Right forelimb (tissue), 1 donor: ENCODE data around the gene ZNF555.

Source experiments
- DNase-seq: peaks from one replicate; pipeline ENCODE4 v3.0.0-alpha.2; 2018

ZNF555 gene

DNA sequence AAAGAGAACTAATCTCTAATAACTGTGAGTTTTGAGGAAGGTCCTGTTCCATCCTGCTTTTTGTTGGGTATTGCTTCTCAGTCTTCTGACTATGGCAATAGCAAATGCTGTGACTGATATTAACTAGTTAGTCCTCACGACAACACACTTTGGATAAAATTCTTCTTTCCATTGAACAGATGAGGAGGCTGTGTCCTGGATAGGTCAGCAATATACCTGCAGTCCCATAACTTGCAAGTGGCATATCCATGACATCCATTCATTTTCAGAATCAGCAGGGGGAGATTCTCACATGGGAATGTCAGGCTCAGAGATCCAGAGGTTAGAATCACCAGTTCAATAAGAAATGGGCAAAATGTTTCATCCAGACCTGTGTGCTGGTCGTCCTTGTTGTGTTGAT is 14.3 kb upstream of the ZNF555 start:
- DNase-seq, result no peak

DNA sequence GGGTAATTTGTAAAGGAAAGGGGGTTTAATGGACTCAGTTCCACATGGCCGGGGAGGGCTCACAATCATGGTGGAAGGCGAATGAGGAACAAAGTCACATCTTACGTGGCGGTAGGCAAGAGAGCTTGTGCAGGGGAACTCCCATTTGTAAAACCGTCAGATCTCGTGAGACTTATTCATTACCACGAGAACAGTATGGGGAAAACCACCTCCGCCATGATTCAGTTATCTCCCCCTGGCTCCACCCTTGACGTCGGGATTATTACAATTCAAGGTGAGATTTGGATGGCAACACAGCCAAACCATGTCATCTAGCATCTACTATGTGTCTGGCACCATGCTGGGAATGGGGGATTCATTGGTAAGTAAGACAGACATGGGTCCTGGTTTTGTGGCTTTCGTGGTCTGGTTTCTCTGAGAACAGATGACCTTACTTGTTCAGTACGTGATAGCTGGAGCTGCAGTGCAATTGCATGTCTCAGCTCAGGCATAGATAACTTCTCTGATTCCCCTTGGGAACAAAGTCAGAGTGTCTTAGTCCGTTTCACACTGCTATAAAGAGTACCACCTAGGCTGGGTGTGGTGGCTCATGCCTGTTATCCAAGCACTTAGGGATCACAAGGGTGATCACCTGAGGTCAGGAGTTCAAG is 13.3 kb upstream of the ZNF555 start:
- no peak for DNase-seq

DNA sequence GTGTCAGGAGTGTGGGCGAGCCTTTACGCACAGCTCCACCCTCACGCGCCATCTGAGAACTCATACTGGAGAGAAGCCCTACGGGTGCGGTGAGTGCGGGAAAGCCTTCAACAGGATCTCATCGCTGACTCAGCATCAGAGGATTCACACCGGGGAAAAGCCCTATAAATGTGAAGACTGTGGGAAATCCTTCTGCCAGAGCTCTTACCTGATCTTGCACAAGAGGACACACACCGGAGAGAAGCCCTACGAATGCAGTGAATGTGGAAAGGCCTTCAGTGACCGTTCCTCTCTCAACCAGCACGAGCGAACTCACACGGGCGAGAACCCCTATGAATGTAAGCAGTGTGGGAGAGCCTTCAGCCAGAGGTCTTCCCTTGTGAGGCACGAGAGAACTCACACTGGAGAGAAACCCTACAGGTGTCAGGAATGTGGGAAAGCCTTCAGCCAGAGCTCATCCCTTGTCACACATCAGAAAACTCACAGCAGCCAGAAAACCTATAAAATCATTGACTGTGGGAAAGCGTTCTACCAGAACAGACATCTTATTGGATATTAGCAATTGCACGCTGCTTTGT is 6.9 kb upstream of the ZNF555 start:
- DNase-seq, result no peak

DNA sequence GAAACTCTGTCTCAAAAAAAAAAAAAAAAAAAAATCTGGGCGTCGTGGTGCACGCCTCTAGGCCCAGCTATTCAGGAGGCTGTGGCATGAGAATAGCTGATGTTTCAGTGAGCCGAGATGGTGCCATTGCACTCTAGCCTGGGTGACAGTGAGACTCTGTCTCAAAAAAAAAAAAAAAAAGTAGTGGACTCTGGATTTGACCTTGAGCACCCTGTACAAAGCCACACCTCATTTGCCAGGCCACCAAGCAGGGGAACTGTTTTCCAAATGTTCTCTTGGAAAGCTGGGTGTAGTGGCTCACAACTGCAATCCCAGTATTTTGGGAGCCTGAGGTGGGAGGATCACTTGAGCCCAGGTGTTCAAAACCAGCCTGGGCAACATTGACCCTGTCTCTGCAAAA is 3.8 kb upstream of the ZNF555 start:
- DNase-seq, result no peak

DNA sequence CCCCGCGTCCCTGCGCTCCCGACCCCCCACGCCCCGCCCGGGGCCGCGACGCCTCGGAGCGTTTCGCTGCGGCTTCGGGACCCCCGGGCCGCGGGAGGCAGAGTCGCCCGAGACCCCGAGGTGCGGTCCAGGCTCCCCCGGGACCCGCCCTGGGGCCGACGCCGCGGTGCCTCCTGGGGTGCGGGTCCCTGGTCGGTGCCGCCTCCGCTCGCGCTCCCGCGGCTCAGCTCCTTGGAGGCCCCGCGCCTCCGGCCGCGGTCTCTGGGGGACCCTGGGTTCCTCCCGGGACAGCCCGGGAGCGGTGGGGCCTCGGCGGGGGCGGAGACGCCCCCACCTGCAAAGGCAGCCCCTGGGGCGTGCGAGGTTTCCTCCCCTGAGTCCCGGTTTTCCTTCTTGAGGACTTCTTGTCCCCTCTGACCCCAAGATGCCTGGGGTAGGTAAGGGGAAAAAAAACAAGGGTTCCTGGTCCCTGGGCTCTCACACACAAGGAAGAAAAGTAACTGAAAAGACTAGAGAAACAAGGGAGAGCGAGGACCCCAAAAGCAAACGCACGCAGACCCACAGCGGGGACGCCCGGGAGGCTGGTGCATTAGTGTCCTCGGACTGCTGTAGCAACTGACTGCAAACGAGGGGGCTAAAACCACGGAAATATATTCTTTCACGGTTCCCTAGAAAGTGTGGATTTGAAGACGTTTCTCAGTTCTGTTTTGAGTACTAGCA is 740 bp downstream of the ZNF555 start:
- DNase-seq, result no peak

DNA sequence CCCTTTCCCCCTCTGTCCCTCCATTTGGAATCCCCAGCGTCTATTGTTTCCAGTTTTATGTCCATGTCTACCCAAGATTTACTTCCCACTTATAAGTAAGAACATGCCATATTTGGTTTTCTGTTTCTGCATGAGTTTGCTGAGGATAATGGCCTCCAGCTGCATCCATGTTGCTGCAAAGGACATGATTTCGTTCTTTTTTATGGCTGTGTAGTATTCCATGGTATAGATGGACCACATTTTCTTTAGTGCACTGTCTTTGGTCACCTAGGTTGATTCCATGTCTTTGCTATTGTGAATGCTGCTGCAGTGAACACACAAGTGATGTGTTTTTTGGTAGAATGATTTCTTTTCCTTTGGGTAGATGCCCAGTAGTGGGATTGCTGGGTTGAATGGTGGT is 3.8 kb downstream of the ZNF555 start:
- no peak for DNase-seq

DNA sequence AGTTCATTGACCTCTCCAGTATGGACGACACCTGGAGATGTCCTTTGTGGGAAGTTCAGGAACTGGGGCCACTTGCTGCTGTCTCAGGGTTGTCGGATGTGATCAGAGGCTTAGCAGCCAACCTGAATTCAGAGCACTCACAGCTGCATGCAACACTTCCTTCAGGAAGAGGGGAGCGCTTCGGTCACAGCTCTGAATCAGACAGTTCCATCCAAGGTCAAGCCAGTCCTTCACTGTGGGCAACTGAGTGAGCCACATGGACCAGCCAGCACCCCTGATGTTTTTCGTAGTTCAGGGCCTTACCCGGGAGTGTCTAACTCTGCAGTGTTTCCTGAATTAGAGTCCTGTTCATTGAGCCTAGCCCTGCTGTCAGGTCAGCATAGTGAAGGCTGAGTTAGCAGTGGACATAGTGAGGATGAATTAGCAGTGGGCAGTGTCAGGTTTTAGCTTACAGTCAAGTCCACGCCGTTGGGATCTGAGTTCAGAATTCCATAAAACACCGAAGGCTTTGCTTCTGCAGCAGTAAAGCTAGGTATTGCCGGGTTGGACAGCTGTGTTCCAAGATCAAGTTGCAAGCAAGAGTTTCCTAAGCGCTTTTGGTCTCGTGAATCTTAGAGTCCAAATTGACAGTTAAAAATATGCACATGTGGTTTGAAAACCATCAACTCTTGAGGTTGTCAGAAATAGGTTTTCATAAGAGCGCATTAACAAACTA is 5.1 kb downstream of the ZNF555 start:
- no peak for DNase-seq

DNA sequence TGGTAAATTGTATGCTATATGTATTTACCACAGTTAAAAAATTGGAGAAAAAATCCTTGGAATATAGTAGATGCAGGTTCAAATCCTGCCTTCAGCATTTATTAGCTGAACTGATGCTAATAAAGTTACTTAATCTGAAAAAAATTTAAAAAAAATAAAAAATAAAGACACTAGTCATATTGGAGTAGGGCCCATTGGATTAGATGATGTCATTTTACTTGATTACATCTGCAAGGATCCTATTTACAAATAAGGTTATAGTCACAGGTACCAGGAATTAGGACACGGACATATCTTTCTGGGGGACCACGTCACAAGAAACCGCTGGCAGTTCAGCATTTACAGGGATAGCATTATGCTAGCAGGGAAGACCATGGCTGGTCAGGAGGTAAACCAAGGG is 6.2 kb downstream of the ZNF555 start:
- no peak for DNase-seq

DNA sequence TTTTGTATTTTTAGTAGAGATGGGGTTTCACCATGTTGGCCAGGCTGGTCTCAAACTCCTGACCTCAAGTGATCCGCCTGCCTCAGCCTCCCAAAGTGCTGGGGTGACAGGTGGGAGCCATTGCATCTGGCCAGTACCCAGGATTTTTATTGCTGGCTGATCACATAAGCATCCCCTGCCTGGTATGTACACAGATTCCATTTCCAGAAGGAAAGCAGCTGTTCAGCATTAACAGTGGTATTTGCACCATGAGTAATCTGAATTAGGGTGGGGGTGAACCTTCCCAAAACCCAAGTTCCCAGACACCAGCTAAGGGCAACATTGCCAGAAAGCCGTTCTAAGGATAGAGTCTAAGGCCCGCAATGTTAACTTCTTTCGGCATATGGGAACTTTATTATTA is 7.3 kb downstream of the ZNF555 start:
- DNase-seq, result peak; percentile 55

DNA sequence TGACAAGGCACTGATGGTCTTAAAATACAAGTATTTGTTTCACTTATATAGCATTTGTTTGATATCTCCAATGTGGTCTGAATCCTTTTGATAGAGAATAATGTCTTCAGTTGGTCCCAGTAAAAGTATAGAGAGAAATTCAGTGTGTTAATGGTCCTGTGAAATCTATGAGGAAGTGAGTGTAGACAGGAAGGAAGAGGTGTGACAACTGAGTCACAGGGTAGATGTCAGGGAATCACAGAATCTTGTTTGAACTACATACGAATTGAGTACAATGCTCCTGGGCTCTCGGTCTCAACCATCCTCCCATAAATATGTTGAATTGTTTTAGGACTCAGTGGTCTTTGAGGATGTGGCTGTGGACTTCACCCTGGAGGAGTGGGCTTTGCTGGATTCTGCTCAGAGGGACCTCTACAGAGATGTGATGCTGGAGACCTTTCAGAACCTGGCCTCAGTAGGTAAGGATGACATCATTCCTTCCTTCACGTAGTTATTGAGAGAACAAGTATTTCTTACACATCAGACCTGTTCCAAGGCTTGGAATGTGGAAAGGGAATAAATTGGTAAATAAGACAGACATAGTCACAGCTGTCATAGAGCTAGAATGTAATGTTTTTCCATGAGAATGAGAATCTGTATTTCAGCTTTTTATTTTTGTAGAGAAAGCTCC is 9.1 kb downstream of the ZNF555 start:
- no peak for DNase-seq

DNA sequence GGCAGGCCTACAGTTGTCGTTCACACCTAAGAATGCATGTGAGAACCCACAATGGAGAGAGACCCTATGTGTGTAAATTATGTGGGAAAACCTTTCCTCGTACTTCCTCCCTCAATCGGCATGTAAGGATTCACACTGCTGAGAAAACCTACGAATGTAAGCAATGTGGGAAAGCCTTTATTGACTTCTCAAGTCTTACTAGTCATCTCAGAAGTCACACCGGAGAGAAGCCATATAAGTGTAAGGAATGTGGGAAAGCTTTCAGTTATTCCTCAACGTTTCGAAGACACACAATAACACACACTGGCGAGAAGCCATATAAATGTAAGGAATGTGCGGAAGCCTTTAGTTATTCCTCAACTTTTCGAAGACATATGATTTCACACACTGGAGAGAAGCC is 11.3 kb downstream of the ZNF555 start:
- no peak for DNase-seq

DNA sequence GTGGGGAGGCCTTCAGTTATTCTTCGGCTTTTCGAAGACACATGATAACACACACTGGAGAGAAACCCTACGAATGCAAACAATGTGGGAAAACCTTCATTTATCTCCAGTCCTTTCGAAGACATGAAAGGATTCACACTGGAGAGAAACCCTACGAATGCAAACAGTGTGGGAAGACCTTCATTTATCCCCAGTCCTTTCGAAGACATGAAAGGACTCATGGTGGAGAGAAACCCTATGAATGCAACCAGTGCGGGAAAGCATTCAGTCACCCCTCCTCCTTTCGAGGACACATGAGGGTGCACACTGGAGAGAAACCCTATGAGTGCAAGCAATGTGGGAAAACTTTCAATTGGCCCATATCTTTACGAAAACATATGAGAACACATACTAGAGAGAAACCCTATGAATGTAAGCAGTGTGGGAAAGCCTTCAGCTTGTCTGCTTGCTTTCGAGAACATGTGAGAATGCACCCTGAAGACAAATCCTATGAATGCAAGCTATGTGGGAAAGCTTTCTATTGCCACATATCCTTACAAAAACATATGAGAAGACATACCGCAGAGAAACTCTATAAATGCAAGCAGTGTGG is 11.8 kb downstream of the ZNF555 start:
- no peak for DNase-seq

DNA sequence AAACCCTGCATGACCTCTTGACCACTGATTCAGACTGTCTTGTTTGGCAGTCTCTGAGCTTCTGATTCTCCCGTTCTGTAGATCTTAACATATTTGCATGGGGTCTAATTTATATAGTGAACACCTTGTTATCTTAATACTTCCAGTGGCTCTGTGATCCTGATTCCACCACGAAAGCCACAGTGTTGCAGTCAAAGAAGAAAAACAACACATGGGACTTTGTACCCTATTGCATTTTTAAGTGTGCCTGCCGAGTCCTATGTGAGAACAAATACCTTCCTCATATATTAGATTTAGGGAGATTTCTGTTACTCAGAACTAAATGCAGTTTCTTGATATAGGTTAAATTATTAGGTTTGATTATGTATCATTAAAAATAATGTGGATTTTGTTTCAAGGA is 13.6 kb downstream of the ZNF555 start:
- no peak for DNase-seq

DNA sequence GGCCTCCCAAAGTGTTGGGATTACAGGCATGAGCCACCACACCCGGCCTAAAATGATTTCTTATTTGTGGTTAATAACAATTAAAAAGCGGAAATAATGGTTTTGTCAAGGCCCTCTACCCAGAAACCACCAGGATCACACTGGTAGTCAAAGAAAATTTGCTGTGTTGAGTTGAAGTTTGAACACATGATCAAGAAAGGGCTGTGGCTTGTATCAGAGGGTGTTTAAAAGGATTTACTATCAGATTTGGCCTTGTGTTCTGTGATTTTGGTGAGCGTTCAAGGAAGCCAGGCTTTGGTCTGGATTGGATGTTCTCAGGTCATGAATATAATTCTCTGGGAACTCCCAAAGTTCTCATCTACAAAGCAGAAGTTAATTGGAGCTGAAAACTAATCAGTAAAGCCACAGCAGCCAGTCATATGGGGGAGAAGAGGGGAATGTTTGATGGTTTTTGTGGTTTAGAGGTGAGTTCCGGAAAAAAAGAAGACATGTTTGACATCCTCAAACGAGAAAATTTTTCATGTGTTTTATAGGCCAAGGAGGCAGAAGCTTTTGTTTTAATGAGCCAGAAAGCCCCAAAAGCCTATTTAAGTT is 15.3 kb downstream of the ZNF555 start:
- no peak for DNase-seq

DNA sequence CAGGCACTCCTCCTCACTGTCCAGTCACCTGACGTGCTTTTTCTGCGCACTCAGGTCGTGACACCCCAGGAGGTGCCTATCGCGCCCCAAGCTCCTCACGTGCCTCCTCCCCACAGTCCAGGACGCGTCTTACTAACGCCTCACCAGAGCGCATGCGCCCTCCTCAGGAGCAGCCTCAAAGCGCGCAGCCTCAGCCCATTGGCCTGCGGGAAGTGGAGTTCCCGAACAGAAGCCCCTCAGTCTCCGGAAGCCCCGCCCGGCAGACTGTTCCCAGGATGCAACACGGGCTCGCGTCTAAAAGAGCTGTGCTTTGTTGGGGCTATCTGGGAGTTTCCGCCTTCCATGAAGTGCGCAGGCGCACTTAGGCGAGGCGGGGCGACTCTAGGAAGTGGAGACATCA is 17.6 kb downstream of the ZNF555 start:
- DNase-seq, result no peak

DNA sequence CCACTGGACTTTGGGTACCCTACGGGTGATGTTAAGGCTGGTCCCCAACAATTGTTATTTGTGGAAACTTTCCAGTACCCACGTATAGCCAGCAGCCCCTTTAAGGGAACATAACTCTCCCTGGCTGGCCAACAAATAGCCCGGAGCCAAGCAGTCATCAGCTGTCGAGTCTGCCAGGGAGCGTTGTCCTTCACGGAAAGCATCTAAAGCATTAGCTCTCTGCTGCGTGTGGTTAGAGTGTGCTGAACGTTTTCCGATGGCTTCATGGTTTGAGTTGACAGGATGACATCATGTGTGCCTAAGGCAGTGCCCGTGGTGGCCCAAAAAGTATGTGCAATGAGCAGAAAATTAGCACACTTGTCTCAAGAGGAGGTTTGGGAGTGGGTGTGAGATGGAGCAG is 22.5 kb downstream of the ZNF555 start:
- no peak for DNase-seq

DNA sequence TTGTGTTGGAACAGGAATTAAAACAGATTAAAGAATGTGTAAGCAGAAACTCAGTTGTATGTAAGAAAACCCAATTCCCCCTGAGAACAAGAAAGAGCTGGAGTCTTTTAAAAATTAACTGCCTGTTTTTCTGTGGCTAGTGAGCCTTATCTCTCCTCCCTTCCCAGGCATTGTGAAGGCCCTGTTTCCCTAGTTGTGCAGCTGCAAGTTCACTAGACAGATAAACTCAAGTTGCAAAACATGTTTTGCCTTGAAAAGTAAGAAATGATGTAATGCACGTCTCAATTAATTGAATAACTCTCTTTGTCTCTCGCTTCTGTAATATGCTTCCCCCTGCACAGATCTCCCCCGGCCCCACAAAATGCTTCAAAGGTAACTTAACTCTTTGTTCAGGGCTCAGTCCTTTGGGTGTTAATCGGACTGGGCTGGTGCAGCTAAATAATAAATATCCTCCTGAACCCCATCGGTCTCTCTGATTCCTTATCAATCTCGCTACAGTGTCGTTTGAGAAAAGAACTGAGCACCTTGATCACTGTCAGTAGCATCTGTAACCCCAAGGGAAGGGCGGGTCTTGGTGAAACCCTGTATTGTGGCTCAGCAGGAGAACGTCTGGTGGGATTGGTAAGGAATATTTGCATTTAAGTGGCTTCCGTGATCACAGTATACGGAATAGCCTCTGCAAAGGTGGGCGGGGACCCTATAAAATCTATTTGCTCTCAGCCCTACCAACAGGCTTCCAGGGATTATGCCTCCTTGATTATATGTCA is 24.2 kb downstream of the ZNF555 start:
- DNase-seq, result no peak

DNA sequence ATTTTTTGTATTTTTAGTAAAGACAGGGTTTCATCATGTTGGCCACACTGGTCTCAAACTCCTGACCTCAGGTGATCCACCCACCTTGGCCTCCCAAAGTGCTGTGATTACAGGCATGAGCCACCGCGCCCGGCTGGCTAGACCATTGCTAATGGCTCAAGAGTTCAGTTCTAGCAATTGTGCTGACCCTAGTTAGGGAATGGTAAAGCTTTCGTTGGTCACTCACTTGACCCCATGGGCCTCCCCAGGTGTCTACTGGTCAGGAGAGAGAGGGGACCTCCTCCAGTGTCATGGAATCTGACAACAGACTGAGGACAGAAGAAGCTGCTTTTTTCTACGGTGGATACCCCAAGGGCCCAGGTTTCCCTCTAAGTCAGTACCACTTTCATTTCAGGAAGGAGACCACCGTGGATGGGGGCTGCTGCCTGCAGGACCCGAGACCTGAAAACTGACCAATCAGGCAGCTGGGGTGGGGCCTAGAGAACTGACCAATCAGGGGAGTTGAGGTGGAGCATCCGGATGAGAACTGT is 25.3 kb downstream of the ZNF555 start:
- no peak for DNase-seq

DNA sequence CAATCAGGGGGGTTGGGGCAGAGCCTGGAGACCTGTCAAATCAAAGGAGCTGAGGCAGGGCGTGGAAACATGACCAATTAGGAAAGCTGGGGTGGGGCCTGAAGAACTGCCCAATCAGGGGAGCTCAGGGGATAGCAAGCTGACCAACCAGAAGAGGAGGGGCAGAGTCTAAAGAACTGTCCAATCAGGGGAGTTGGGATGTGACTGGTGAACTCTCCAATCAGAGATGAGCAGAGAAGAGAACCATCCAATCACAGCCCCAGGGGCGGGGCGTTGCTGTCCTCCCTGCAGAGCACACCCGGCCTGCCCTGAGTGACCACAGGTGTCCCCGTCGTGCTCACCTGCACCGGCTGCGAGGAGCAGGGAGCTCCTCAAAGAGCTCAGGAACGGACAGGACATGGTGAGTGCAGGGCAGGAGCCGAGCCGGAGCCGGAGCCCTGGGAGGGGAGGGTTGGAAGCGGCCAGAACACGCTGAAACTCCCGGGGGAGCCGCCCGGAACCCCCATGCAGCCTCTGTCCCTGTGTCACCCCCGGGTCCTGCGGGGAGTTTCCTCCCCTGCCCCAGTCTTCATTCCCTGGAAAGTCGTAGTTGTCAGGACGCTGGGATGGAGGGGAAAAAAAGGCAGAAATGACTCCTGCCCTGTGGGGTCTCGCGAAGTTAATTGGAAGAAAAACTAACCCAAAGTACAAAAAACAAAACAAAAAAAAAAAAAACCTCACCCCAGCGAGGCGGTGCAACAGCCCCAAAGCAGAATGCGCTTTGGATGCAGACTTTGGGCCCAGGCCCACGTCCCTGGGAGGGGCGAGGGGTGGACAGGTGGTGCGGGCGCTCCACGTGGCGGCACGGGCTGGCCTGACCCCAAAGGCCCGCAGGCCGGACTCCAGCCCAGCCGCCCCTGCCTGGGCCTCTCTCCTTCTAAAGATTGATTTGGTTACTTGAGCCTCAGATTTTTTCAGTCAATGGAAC is 26.0 kb downstream of the ZNF555 start, which contains the start of gene ZNF556:
ZNF556 (plus strand) TSS at position 311 of the 967 bp plus-strand sequence; CDS start at position 398, 87 bp downstream.
- DNase-seq, result peak; percentile 68

DNA sequence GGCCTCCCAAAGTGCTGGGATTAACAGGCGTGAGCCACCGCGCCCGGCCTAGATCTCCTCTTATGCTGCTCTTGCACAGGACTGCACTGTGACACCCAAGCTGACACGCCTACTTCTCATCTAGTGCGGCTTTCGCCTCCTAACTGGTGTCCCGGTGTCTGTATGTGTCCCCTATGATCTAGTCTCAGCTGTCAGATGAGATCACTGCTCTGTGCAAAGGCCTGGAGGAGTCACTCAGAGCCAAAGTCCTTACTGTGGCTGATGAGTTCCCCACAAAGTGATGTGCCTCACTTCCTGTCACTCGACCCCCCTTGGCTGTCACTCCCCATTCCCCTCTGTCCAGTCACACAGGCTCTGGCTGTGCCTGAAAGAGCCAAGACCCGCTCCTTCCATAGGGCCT is 28.3 kb downstream of the ZNF555 start:
- DNase-seq, result no peak
